Breast epithelium (tissue), 4 donors: Measurements from ENCODE around the gene DNAH10. TPM values are rescaled to one million over a fixed set of nuclear protein-coding genes. Genes with fewer than 3 reads are reported as not detected.

Source experiments
- DNase-seq, 2 donors: peaks; one replicate each; pipeline ENCODE4 v3.0.0-alpha.2; 2019; ENCODE audit warnings: low spot score in 2 of 2
- H3K27ac ChIP-seq, 2 donors: fragments of 200-600 bp; sonication (generic) in 1 of 2; one replicate each; pipeline ENCODE4 v1.5.1; 2016 to 2019; ENCODE audit warnings: mild to moderate bottlenecking in 1 of 2
- H3K27me3 ChIP-seq, 2 donors: fragments of 200-600 bp; sonication (generic) in 1 of 2; one replicate each; pipeline versions ENCODE4 v1.5.1 to v1.6.0; 2017 to 2019; ENCODE audit warnings: control low read depth in 1 of 2, mild to moderate bottlenecking in 1 of 2
- H3K36me3 ChIP-seq: fragments of 200-600 bp; one replicate; pipeline ENCODE4 v1.5.1; 2019
- H3K4me1 ChIP-seq, 2 donors: fragments of 200-600 bp; sonication (generic); one replicate each; pipeline ENCODE4 v1.5.1; 2016 to 2019; ENCODE audit warnings: control low read depth in 1 of 2
- H3K4me3 ChIP-seq, 3 donors: fragments of 200-600 bp; sonication (generic); 1 replicate in 2 of 3; 2 replicates in 1 of 3; pipeline ENCODE4 v1.5.1; 2016 to 2019; ENCODE audit warnings: mild to moderate bottlenecking in 3 of 3, moderate library complexity in 2 of 3
- H3K9me3 ChIP-seq, 2 donors: fragments of 200-600 bp; sonication (generic) in 1 of 2; one replicate each; pipeline ENCODE4 v1.5.1; 2016 to 2019; ENCODE audit warnings: control low read depth in 1 of 2
- CTCF ChIP-seq, 3 donors: fragments of 450-650 bp; IDR thresholded peaks; one replicate each; pipeline ENCODE4 v1.5.1; 2016 to 2017; ENCODE audit warnings: antibody characterized with exemption in 3 of 3, mild to moderate bottlenecking in 3 of 3, moderate library complexity in 3 of 3
- POLR2A ChIP-seq: fragments of 450-650 bp; IDR thresholded peaks from one replicate; pipeline ENCODE4 v1.6.1; 2016; ENCODE audit warnings: antibody characterized with exemption, mild to moderate bottlenecking, moderate library complexity
- POLR2AphosphoS5 ChIP-seq, 3 donors: sonication (generic); formaldehyde crosslinking; IDR thresholded peaks; one replicate each; pipeline ENCODE4 v1.6.1; 2017; ENCODE audit warnings: antibody characterized with exemption in 3 of 3
- intact Hi-C: fragments of 100-400 bp; cut with DNase I; formaldehyde crosslinking; loops from one replicate; pipeline ENCODE4 v1.15.1; 2023; ENCODE audit warnings: low total_unique reads
- total RNA-seq, 3 donors: library from RNA; depleted of rRNA; stranded (reverse); fragments of >200 nt; gene quantifications; one replicate each; pipeline ENCODE4 v1.1.0, GENCODE V29; 2016

DNAH10 gene
- total RNA-seq, 3 donors from 2014 or later = under 0.01 to 0.44 (median 0.33) TPM

GRCh38 chr12:123958462-123958861 is 196.4 kb downstream of the DNAH10 start:
- Histone ChIP-seq H3K4me1 (no peaks in the 10 kb centered on the region), H3K27ac (no peak overlapping the region), H3K27me3 (no peaks in the 10 kb centered on the region), H3K4me3 (no peak overlapping the region), H3K9me3 (no peaks in the 10 kb centered on the region), H3K36me3 (no peaks in the 10 kb centered on the region)
- TF ChIP-seq POLR2AphosphoS5 (IDR thresholded peaks at IDR 0.05) = no peak
- TF ChIP-seq CTCF (IDR thresholded peaks at IDR 0.05) = no peak
- no peak for TF ChIP-seq POLR2A
- DNase-seq = no peak
- intact Hi-C loops = no loop called here

GRCh38 chr12:123958876-123959275 is 196.8 kb downstream of the DNAH10 start:
- DNase-seq = no peak
- no peaks in the 10 kb centered on the region for H3K27me3 ChIP-seq
- no peak overlapping the region for H3K27ac ChIP-seq
- H3K4me3 ChIP-seq = no peak overlapping the region
- TF ChIP-seq POLR2A = no peak
- no peak for TF ChIP-seq POLR2AphosphoS5 (IDR thresholded peaks at IDR 0.05)
- no peak for TF ChIP-seq CTCF (IDR thresholded peaks at IDR 0.05)
- H3K36me3 ChIP-seq = no peaks in the 10 kb centered on the region
- H3K4me1 ChIP-seq = no peaks in the 10 kb centered on the region
- intact Hi-C loops = no loop called here
- no peaks in the 10 kb centered on the region for H3K9me3 ChIP-seq

GRCh38 chr12:123960029-123960735 is 198.1 kb downstream of the DNAH10 start:
- Histone ChIP-seq H3K27me3 (no peaks in the 10 kb centered on the region), H3K4me1 (no peaks in the 10 kb centered on the region), H3K4me3 (no peak overlapping the region), H3K27ac (no peak overlapping the region), H3K36me3 (no peaks in the 10 kb centered on the region), H3K9me3 (no peaks in the 10 kb centered on the region)
- DNase-seq = no peak
- intact Hi-C loops = no loop called here
- TF ChIP-seq POLR2A = no peak
- no peak for TF ChIP-seq CTCF (IDR thresholded peaks at IDR 0.05)
- TF ChIP-seq POLR2AphosphoS5 (IDR thresholded peaks at IDR 0.05) = no peak

- H3K9me3 ChIP-seq = no peaks in the 10 kb centered on the region
- no peaks in the 10 kb centered on the region for H3K4me1 ChIP-seq
- intact Hi-C loops = no loop called here
- H3K27me3 ChIP-seq = no peaks in the 10 kb centered on the region
- TF ChIP-seq POLR2A = no peak
- TF ChIP-seq CTCF (IDR thresholded peaks at IDR 0.05) = no peak
- no peak for TF ChIP-seq POLR2AphosphoS5 (IDR thresholded peaks at IDR 0.05)
- no peaks in the 10 kb centered on the region for H3K36me3 ChIP-seq
- H3K4me3 ChIP-seq = no peak overlapping the region
- no peak overlapping the region for H3K27ac ChIP-seq
- no peak for DNase-seq
Observed at GRCh38 chr12:123960856-123961255, 198.8 kb downstream of the DNAH10 start.

GRCh38 chr12:123961585-123962345 is 199.7 kb downstream of the DNAH10 start:
- Histone ChIP-seq H3K4me1 (no peaks in the 10 kb centered on the region), H3K9me3 (no peaks in the 10 kb centered on the region), H3K27ac (no peak overlapping the region), H3K36me3 (no peaks in the 10 kb centered on the region), H3K4me3 (no peak overlapping the region), H3K27me3 (no peaks in the 10 kb centered on the region)
- no peak for DNase-seq
- no peak for TF ChIP-seq POLR2AphosphoS5 (IDR thresholded peaks at IDR 0.05)
- no peak for TF ChIP-seq POLR2A
- no peak for TF ChIP-seq CTCF (IDR thresholded peaks at IDR 0.05)
- intact Hi-C loops = no loop called here
